ENCODE measurements around the gene POLD3.

DNA sequence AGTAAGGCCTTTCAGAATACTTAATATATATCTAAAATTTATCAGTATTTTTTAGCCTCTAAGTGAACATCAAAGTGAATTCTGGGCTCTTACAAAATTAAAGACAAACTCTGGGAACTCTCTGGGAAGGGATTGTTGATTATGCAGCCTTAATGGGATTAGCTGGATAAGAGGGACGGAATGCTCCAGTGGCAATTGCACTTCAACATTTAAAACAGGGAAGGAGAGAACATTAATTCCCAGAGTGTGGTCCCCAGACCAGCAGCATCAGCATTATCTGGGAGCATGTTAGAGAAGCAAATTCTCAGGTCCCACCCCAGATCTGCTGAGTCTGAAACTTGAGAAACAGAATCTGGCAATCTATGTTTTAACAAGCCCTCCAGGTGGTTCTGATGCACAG is 46.5 kb downstream of the POLD3 start:
- TF ChIP-seq, protein P1, sequence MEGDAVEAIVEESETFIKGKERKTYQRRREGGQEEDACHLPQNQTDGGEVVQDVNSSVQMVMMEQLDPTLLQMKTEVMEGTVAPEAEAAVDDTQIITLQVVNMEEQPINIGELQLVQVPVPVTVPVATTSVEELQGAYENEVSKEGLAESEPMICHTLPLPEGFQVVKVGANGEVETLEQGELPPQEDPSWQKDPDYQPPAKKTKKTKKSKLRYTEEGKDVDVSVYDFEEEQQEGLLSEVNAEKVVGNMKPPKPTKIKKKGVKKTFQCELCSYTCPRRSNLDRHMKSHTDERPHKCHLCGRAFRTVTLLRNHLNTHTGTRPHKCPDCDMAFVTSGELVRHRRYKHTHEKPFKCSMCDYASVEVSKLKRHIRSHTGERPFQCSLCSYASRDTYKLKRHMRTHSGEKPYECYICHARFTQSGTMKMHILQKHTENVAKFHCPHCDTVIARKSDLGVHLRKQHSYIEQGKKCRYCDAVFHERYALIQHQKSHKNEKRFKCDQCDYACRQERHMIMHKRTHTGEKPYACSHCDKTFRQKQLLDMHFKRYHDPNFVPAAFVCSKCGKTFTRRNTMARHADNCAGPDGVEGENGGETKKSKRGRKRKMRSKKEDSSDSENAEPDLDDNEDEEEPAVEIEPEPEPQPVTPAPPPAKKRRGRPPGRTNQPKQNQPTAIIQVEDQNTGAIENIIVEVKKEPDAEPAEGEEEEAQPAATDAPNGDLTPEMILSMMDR (IDR thresholded peaks at IDR 0.05), result no peak
- TF ChIP-seq POLR2AphosphoS5 (IDR thresholded peaks at IDR 0.05), result no peak
- TF ChIP-seq POLR2A (IDR thresholded peaks at IDR 0.05), result no peak

All from breast epithelium (tissue), 3 donors.